Right renal cortex interstitium (tissue), 3 donors: ENCODE results near the gene POLR3E. TPM values are rescaled to one million over a fixed set of nuclear protein-coding genes. Genes with fewer than 3 reads are reported as not detected.
"Not testable (repeated sequence)": the region's sequence is repeated elsewhere in the genome, so short reads cannot be mapped to it uniquely, and the experiment has no call there.

Experiments
- DNase-seq, 3 donors: peaks; one replicate each; pipeline ENCODE4 v3.0.0-alpha.2; 2013; ENCODE audit warnings: low read depth in 3 of 3, low spot score in 2 of 3
- polyA plus RNA-seq, 3 donors: library from polyadenylated mRNA; unstranded; fragments of 120-200 nt; gene quantifications; one replicate each; pipeline ENCODE4 v1.2.1, GENCODE V29; 2013; ENCODE audit not compliant: insufficient read length in 3 of 3

POLR3E gene
- polyA plus RNA-seq, 3 donors: 46.0 to 50.5 (median 49.9) TPM

- DNase-seq: no peak
Observed at GRCh38 chr16:22291020-22291419, 6.2 kb upstream of the POLR3E start.

GRCh38 chr16:22291860-22292318 is 5.3 kb upstream of the POLR3E start:
- DNase-seq: no peak

GRCh38 chr16:22292320-22292719 is 4.9 kb upstream of the POLR3E start:
- no peak for DNase-seq

- no peak for DNase-seq
Observed at GRCh38 chr16:22293137-22294106, 3.8 kb upstream of the POLR3E start.

- DNase-seq: no peak
Observed at GRCh38 chr16:22296225-22297113, 740 bp upstream of the POLR3E start.

- DNase-seq: peak; percentile 76 to 88 (median 84)
Observed at GRCh38 chr16:22297871-22298733, 893 bp downstream of the POLR3E start.

GRCh38 chr16:22299036-22299435 is 1.8 kb downstream of the POLR3E start:
- DNase-seq: no peak

- DNase-seq: no peak
Observed at GRCh38 chr16:22300427-22301071, 3.3 kb downstream of the POLR3E start.

- not testable (repeated sequence) for DNase-seq
Observed at GRCh38 chr16:22301423-22301822, 4.2 kb downstream of the POLR3E start.

GRCh38 chr16:22302776-22303363 is 5.7 kb downstream of the POLR3E start:
- no peak for DNase-seq

GRCh38 chr16:22304411-22304810 is 7.2 kb downstream of the POLR3E start:
- no peak for DNase-seq

GRCh38 chr16:22306788-22307187 is 9.6 kb downstream of the POLR3E start:
- no peak for DNase-seq

GRCh38 chr16:22307838-22308237 is 10.6 kb downstream of the POLR3E start:
- DNase-seq: no peak

- no peak for DNase-seq
Observed at GRCh38 chr16:22308824-22309520, 11.8 kb downstream of the POLR3E start.

- DNase-seq: no peak
Observed at GRCh38 chr16:22311520-22311919, 14.3 kb downstream of the POLR3E start.

GRCh38 chr16:22312897-22313781 is 15.9 kb downstream of the POLR3E start:
- DNase-seq: no peak

- no peak for DNase-seq
Observed at GRCh38 chr16:22313876-22314470, 16.8 kb downstream of the POLR3E start.
